GM12892 (cell line): Measurements from ENCODE around the gene DRD1.

Experiments used
- POLR2A ChIP-seq: IDR thresholded peaks from 2 replicates; pipeline ENCODE4 v1.6.1; 2011; ENCODE audit warnings: low read depth, low read length, control low read depth
- POLR2AphosphoS5 ChIP-seq: IDR thresholded peaks from 2 replicates; pipeline ENCODE4 v1.6.1; 2011; ENCODE audit warnings: low read depth, low read length, control low read depth
- TAF1 ChIP-seq: IDR thresholded peaks from 2 replicates; pipeline ENCODE4 v1.6.1; 2011; ENCODE audit warnings: low read depth, mild to moderate bottlenecking, control low read depth, low read length, borderline replicate concordance

DNA sequence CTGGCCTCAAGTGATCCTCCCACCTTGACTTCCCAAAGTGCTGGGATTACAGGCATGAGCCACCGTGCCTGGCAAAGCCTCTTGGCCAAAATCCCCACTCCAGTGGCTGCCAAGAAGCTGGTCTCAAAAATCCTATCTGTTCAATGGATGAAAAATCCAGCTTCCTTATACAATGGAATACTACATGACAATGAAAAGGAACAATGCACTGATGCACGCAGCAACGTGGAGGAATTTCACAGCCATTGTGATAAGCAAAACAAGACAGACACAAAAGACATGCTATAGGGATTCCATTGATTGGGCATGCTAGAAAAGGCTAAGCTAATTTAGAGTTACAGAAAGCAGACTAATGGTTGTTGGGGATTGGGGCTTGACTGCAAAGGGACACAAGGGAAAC lies 21.3 kb upstream of the DRD1 start:
- TF ChIP-seq POLR2AphosphoS5, result no peak
- no peak for TF ChIP-seq POLR2A
- no peak for TF ChIP-seq TAF1
